Lower leg skin (tissue), 3 donors: ENCODE measurements around the gene PARP6.

Experiments
- CTCF ChIP-seq, 3 donors: fragments of 450-650 bp; IDR thresholded peaks; one replicate each; pipeline ENCODE4 v1.5.1; 2016; ENCODE audit warnings: antibody characterized with exemption in 3 of 3, mild to moderate bottlenecking in 3 of 3, moderate library complexity in 2 of 3
- POLR2A ChIP-seq, 2 donors: fragments of 450-650 bp; IDR thresholded peaks; one replicate each; pipeline ENCODE4 v1.6.1; 2016 to 2017; ENCODE audit warnings: antibody characterized with exemption in 2 of 2, mild to moderate bottlenecking in 1 of 2, moderate library complexity in 1 of 2

GRCh38 chr15:72306211-72306785, 33.9 kb upstream of the PARP6 start:
- TF ChIP-seq CTCF (IDR thresholded peaks at IDR 0.05) (no peak), POLR2A (IDR thresholded peaks at IDR 0.05) (no peak)
